ENCODE data around the gene VAMP4. TPM values are rescaled to one million over a fixed set of nuclear protein-coding genes. Genes with fewer than 3 reads are reported as not detected.

The VAMP4 gene
- total RNA-seq, 5 donors from 2014 or later (not counting 1 experiment from before 2014, with no cell fraction given), result 17.8 to 39.9 (median 33.9) TPM

- Mint-ChIP-seq H3K9me3 (no peaks in the 10 kb centered on the region), H3K27ac (no peak overlapping the region), H3K27me3 (peaks cover 8 to 11% of the 10 kb centered on the region in 2 donors), H3K4me1 (no peaks in the 10 kb centered on the region), H3K36me3 (no peaks in the 10 kb centered on the region), H3K4me3 (no peak overlapping the region)
- ChIA-PET CTCF (no interaction called here), POLR2A (no interaction called here)
- WGBS (ENCODE audit: insufficient coverage), result 88% methylated on average over 1 of the region's 3 CpGs
- ATAC-seq (replicated peaks in 1 of 4) (no peak), DNase-seq (no peak)
- Histone ChIP-seq H3K4me3 (ENCODE audit: control insufficient read depth in 1 of 2, extremely low read depth in 1 of 2, low read length in 1 of 2) (no peak overlapping the region), H3K9me3 (no peaks in the 10 kb centered on the region), H3K4me1 (ENCODE audit: control insufficient read depth in 1 of 2, extremely low read depth in 1 of 2, insufficient read depth in 2 of 2, low read length in 2 of 2) (no peaks in the 10 kb centered on the region), H3K27me3 (replicated peaks in 1 of 2; ENCODE audit: control insufficient read depth in 2 of 2, extremely low read depth in 1 of 2, insufficient read depth in 2 of 2, low read length in 1 of 2) (peaks cover 0 to 5% of the 10 kb centered on the region in 2 experiments), H3K27ac (ENCODE audit: low read length) (no peak overlapping the region), H3K36me3 (ENCODE audit: control insufficient read depth in 2 of 2, extremely low read depth in 1 of 2, insufficient read depth in 1 of 2, low read length in 1 of 2) (no peaks in the 10 kb centered on the region)
These were observed 67.1 kb downstream of the VAMP4 start for GRCh38 chr1:171674431-171675405.

GRCh38 chr1:171670739-171671138 lies 71.1 kb downstream of the VAMP4 start:
- POLR2A ChIA-PET, result no interaction called here
- no peak overlapping the region for H3K4me3 ChIP-seq (ENCODE audit: control insufficient read depth in 1 of 2, extremely low read depth in 1 of 2, low read length in 1 of 2)
- H3K36me3 ChIP-seq (ENCODE audit: control insufficient read depth in 2 of 2, extremely low read depth in 1 of 2, insufficient read depth in 1 of 2, low read length in 1 of 2), result no peaks in the 10 kb centered on the region
- WGBS (ENCODE audit: insufficient coverage), result 94% methylated on average over 28 of the region's 28 CpGs
- Mint-ChIP-seq H3K27me3 (peaks cover 3 to 6% of the 10 kb centered on the region in 2 donors), H3K4me1 (no peaks in the 10 kb centered on the region), H3K36me3 (no peaks in the 10 kb centered on the region), H3K4me3 (no peak overlapping the region), H3K9me3 (no peaks in the 10 kb centered on the region), H3K27ac (no peak overlapping the region)
- CTCF ChIA-PET, result interaction anchor here in 1 of 2 donors (0.6 kb wide), 1 partner anchor 39 kb away, joined by 5 read pairs; no protein-coding TSS in a partner anchor
- H3K4me1 ChIP-seq (ENCODE audit: control insufficient read depth in 1 of 2, extremely low read depth in 1 of 2, insufficient read depth in 2 of 2, low read length in 2 of 2), result no peaks in the 10 kb centered on the region
- no peaks in the 10 kb centered on the region for H3K9me3 ChIP-seq
- ATAC-seq (replicated peaks in 1 of 4), result no peak
- H3K27ac ChIP-seq (ENCODE audit: low read length), result no peak overlapping the region
- H3K27me3 ChIP-seq (replicated peaks in 1 of 2; ENCODE audit: control insufficient read depth in 2 of 2, extremely low read depth in 1 of 2, insufficient read depth in 2 of 2, low read length in 1 of 2), result peaks cover 0 to 7% of the 10 kb centered on the region in 2 experiments
- DNase-seq, result no peak

DNA sequence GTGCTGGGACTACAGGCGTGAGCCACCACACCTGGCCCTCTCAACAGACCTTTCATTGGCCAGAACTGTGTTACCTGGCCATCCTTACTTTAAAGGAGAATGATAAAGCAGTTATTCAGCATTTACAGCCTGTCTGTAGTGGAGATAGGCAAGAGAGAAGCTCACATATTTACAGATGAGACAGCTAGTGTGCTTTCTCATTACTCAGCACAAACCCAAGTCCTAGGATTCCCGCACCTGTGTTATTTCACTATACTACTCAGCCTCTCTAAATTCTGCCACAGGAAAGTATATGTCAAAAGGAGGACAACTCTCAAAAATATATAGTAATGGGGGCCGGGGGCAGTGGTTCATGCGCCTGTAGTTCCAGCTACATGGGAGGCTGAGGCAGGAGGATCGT lies 73.5 kb downstream of the VAMP4 start:
- H3K27ac Mint-ChIP-seq, result no peak overlapping the region
- no CpG with 5 or more reads among the region's 5 CpGs for WGBS (ENCODE audit: insufficient coverage)
- no peak overlapping the region for H3K27ac ChIP-seq (ENCODE audit: low read length)
- POLR2A ChIA-PET, result no interaction called here
- H3K4me1 ChIP-seq (ENCODE audit: control insufficient read depth in 1 of 2, extremely low read depth in 1 of 2, insufficient read depth in 2 of 2, low read length in 2 of 2), result no peaks in the 10 kb centered on the region
- H3K4me3 Mint-ChIP-seq, result no peak overlapping the region
- no peaks in the 10 kb centered on the region for H3K36me3 ChIP-seq (ENCODE audit: control insufficient read depth in 2 of 2, extremely low read depth in 1 of 2, insufficient read depth in 1 of 2, low read length in 1 of 2)
- H3K36me3 Mint-ChIP-seq, result no peaks in the 10 kb centered on the region
- peaks cover 0 to 8% of the 10 kb centered on the region in 2 experiments for H3K27me3 ChIP-seq (replicated peaks in 1 of 2; ENCODE audit: control insufficient read depth in 2 of 2, extremely low read depth in 1 of 2, insufficient read depth in 2 of 2, low read length in 1 of 2)
- no peak for ATAC-seq (replicated peaks in 1 of 4)
- H3K4me3 ChIP-seq (ENCODE audit: control insufficient read depth in 1 of 2, extremely low read depth in 1 of 2, low read length in 1 of 2), result no peak overlapping the region
- no peaks in the 10 kb centered on the region for H3K9me3 ChIP-seq
- no peak for DNase-seq
- H3K9me3 Mint-ChIP-seq, result no peaks in the 10 kb centered on the region
- CTCF ChIA-PET, result no interaction called here
- H3K27me3 Mint-ChIP-seq, result peaks cover 6 to 8% of the 10 kb centered on the region in 2 donors
- no peaks in the 10 kb centered on the region for H3K4me1 Mint-ChIP-seq

- POLR2A ChIA-PET, result no interaction called here
- no peak overlapping the region for H3K4me3 ChIP-seq (ENCODE audit: control insufficient read depth in 1 of 2, extremely low read depth in 1 of 2, low read length in 1 of 2)
- H3K27me3 ChIP-seq (replicated peaks in 1 of 2; ENCODE audit: control insufficient read depth in 2 of 2, extremely low read depth in 1 of 2, insufficient read depth in 2 of 2, low read length in 1 of 2), result peaks cover 0 to 8% of the 10 kb centered on the region in 2 experiments
- peaks cover 0 to 8% of the 10 kb centered on the region in 2 donors for H3K27me3 Mint-ChIP-seq
- H3K36me3 ChIP-seq (ENCODE audit: control insufficient read depth in 2 of 2, extremely low read depth in 1 of 2, insufficient read depth in 1 of 2, low read length in 1 of 2), result no peaks in the 10 kb centered on the region
- no peak for DNase-seq
- CTCF ChIA-PET, result interaction anchor here in 1 of 2 donors (0.6 kb wide), 1 partner anchor 22 kb away, joined by 5 read pairs; no protein-coding TSS in a partner anchor
- no peak for ATAC-seq (replicated peaks in 1 of 4)
- no peaks in the 10 kb centered on the region for H3K36me3 Mint-ChIP-seq
- H3K4me1 Mint-ChIP-seq, result no peaks in the 10 kb centered on the region
- no peaks in the 10 kb centered on the region for H3K4me1 ChIP-seq (ENCODE audit: control insufficient read depth in 1 of 2, extremely low read depth in 1 of 2, insufficient read depth in 2 of 2, low read length in 2 of 2)
- no CpG with 5 or more reads among the region's 4 CpGs for WGBS (ENCODE audit: insufficient coverage)
- no peaks in the 10 kb centered on the region for H3K9me3 ChIP-seq
- H3K27ac Mint-ChIP-seq, result no peak overlapping the region
- no peaks in the 10 kb centered on the region for H3K9me3 Mint-ChIP-seq
- no peak overlapping the region for H3K27ac ChIP-seq (ENCODE audit: low read length)
- no peak overlapping the region for H3K4me3 Mint-ChIP-seq
These were observed 75.6 kb downstream of the VAMP4 start for GRCh38 chr1:171666114-171666769.

GRCh38 chr1:171664976-171665375 lies 76.9 kb downstream of the VAMP4 start:
- no peak overlapping the region for H3K4me3 ChIP-seq (ENCODE audit: control insufficient read depth in 1 of 2, extremely low read depth in 1 of 2, low read length in 1 of 2)
- no peaks in the 10 kb centered on the region for H3K36me3 Mint-ChIP-seq
- no peak overlapping the region for H3K27ac Mint-ChIP-seq
- H3K27ac ChIP-seq (ENCODE audit: low read length), result no peak overlapping the region
- no peak overlapping the region for H3K4me3 Mint-ChIP-seq
- H3K4me1 Mint-ChIP-seq, result no peaks in the 10 kb centered on the region
- ChIA-PET CTCF (no interaction called here), POLR2A (no interaction called here)
- peaks cover 0 to 4% of the 10 kb centered on the region in 2 experiments for H3K27me3 ChIP-seq (replicated peaks in 1 of 2; ENCODE audit: control insufficient read depth in 2 of 2, extremely low read depth in 1 of 2, insufficient read depth in 2 of 2, low read length in 1 of 2)
- ATAC-seq (replicated peaks in 1 of 4) (no peak), DNase-seq (no peak)
- no peaks in the 10 kb centered on the region for H3K9me3 ChIP-seq
- H3K27me3 Mint-ChIP-seq, result peaks cover 0 to 6% of the 10 kb centered on the region in 2 donors
- H3K4me1 ChIP-seq (ENCODE audit: control insufficient read depth in 1 of 2, extremely low read depth in 1 of 2, insufficient read depth in 2 of 2, low read length in 2 of 2), result no peaks in the 10 kb centered on the region
- H3K36me3 ChIP-seq (ENCODE audit: control insufficient read depth in 2 of 2, extremely low read depth in 1 of 2, insufficient read depth in 1 of 2, low read length in 1 of 2), result no peaks in the 10 kb centered on the region
- H3K9me3 Mint-ChIP-seq, result no peaks in the 10 kb centered on the region

DNA sequence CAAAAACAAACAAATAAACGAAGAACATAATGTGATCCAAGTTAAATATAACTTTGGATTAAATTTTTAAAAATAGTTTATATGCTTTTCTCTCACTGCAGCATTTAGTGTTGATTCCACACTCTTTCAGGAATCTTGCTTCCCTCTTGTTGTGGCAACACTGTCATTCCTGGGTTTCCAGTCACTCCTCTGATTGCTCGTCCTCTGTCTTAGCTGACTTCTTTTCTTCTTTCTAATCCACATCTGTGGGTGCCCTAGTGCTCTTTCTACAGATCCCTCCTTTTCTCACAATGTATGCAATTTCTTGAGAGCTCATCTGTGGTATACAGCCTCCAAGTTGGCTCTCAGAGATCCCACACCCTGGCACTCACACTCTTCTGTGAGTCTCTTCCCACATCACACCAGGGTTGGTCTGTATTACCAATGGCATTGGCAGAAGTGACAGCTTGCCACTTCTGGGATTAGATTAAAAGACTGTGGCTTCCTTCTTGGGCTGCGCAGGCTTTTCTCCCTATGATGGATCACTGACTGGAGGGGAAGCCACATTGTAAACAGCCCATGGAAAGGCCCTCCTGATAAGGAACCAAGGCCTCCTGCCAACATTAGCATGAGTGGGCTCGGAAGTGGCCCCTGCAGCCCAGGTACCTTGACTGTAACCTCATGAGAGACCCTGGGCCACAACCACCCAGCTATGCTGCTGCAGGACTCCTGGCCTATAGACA lies 77.8 kb downstream of the VAMP4 start:
- DNase-seq (no peak), ATAC-seq (replicated peaks in 1 of 4) (no peak)
- no peaks in the 10 kb centered on the region for H3K4me1 Mint-ChIP-seq
- ChIA-PET POLR2A (no interaction called here), CTCF (no interaction called here)
- no peak overlapping the region for H3K4me3 Mint-ChIP-seq
- H3K27me3 Mint-ChIP-seq, result peaks cover 0 to 6% of the 10 kb centered on the region in 2 donors
- Histone ChIP-seq H3K36me3 (ENCODE audit: control insufficient read depth in 2 of 2, extremely low read depth in 1 of 2, insufficient read depth in 1 of 2, low read length in 1 of 2) (no peaks in the 10 kb centered on the region), H3K27me3 (replicated peaks in 1 of 2; ENCODE audit: control insufficient read depth in 2 of 2, extremely low read depth in 1 of 2, insufficient read depth in 2 of 2, low read length in 1 of 2) (peaks cover 0 to 3% of the 10 kb centered on the region in 2 experiments), H3K27ac (ENCODE audit: low read length) (no peak overlapping the region), H3K4me3 (ENCODE audit: control insufficient read depth in 1 of 2, extremely low read depth in 1 of 2, low read length in 1 of 2) (no peak overlapping the region), H3K9me3 (no peaks in the 10 kb centered on the region), H3K4me1 (ENCODE audit: control insufficient read depth in 1 of 2, extremely low read depth in 1 of 2, insufficient read depth in 2 of 2, low read length in 2 of 2) (no peaks in the 10 kb centered on the region)
- H3K36me3 Mint-ChIP-seq, result no peaks in the 10 kb centered on the region
- 68% methylated on average over 3 of the region's 4 CpGs for WGBS (ENCODE audit: insufficient coverage)
- no peaks in the 10 kb centered on the region for H3K9me3 Mint-ChIP-seq
- no peak overlapping the region for H3K27ac Mint-ChIP-seq

Data from T-cell (primary cell).